ENCODE measurements around the gene GRM8.

- TF ChIP-seq CTCF (IDR thresholded peaks at IDR 0.05; ENCODE audit: borderline replicate concordance, extremely low read depth, low read length, poor library complexity, severe bottlenecking) (no peak), EZH2 (IDR thresholded peaks at IDR 0.05; ENCODE audit: borderline replicate concordance, low read depth, low read length, severe bottlenecking) (no peak)
Measured at GRCh38 chr7:126472825-126473224, 779.9 kb downstream of the GRM8 start.

Data from DND-41 (cell line).